Measurements from ENCODE around the gene DCDC2B. TPM values are rescaled to one million over a fixed set of nuclear protein-coding genes. Genes with fewer than 3 reads are reported as not detected.

DCDC2B gene
- total and polyA plus RNA-seq, 2 experiments from 2014 or later: 0.21 TPM; not detected in 1

GRCh38 chr1:32221980-32222755, 13.3 kb downstream of the DCDC2B start, which contains the start of the genes EIF3I and TMEM234:
Gene EIF3I, plus strand, starts transcription at chr1:32222407. Its CDS starts 35 bp downstream, at chr1:32222442.
Gene TMEM234, minus strand, starts transcription at chr1:32222353. Its CDS starts 31 bp downstream, at chr1:32222322.
- H3K4me1 ChIP-seq (ENCODE audit: insufficient read depth): peaks cover 10% of the 10 kb centered on the region
- peaks cover 40% of the 10 kb centered on the region for H3K36me3 Mint-ChIP-seq (ENCODE audit: low read depth)
- H3K27ac Mint-ChIP-seq: peak within 1 kb of the TSS; percentile 98
- peaks cover 17% of the 10 kb centered on the region for H3K4me1 Mint-ChIP-seq
- H4K20me1 ChIP-seq (replicated peaks; ENCODE audit: insufficient read depth): peaks cover 8% of the 10 kb centered on the region; the same call in 1 of the 2 replicates
- peaks cover 30% of the 10 kb centered on the region for H3K36me3 ChIP-seq (ENCODE audit: insufficient read depth)
- DNase-seq (ENCODE audit: low spot score): peak; percentile 99
- peaks cover 15% of the 10 kb centered on the region for H3F3A ChIP-seq (replicated peaks; ENCODE audit: low read depth)
- H3K27me3 ChIP-seq (ENCODE audit: insufficient read depth): no peaks in the 10 kb centered on the region
- no peaks in the 10 kb centered on the region for H3K9me2 ChIP-seq (ENCODE audit: insufficient read depth)
- peaks cover 30% of the 10 kb centered on the region for H3K79me2 ChIP-seq (replicated peaks; ENCODE audit: insufficient read depth)
- ATAC-seq: peak; percentile 89
- peak within 1 kb of the TSS; percentile 93 for H3K4me3 ChIP-seq
- peak within 1 kb of the TSS; percentile 80 for H2AFZ ChIP-seq
- peak within 1 kb of the TSS; percentile 99 for H3K4me2 ChIP-seq
- no peaks in the 10 kb centered on the region for H3K9me3 Mint-ChIP-seq
- H3K27me3 Mint-ChIP-seq (ENCODE audit: insufficient read depth, low read depth, poor library complexity): peaks cover 7% of the 10 kb centered on the region
- peak within 1 kb of the TSS; percentile 79 for H3K27ac ChIP-seq (ENCODE audit: low read depth)
- H3K4me3 Mint-ChIP-seq: peak within 1 kb of the TSS; percentile 99
- TF ChIP-seq ZNF331 (CRISPR knock-in tag; IDR thresholded peaks at IDR 0.05; ENCODE audit: low read depth) (no peak), ZNF114 (CRISPR knock-in tag; IDR thresholded peaks at IDR 0.05) (no peak), EZH2 (IDR thresholded peaks at IDR 0.05; ENCODE audit: low read depth, unreplicated experiment) (no peak), JUNB (IDR thresholded peaks at IDR 0.05; ENCODE audit: unreplicated experiment) (no peak), STAT1 (IDR thresholded peaks at IDR 0.05; ENCODE audit: unreplicated experiment) (no peak), CREB1 (CRISPR knock-in tag; IDR thresholded peaks at IDR 0.05; ENCODE audit: low read depth) (peak; percentile 88), NANOG (IDR thresholded peaks at IDR 0.05; ENCODE audit: borderline replicate concordance) (no peak), ETS1 (IDR thresholded peaks at IDR 0.05) (peak; percentile 80), ZNF462 (CRISPR knock-in tag; IDR thresholded peaks at IDR 0.05) (no peak), POLR2AphosphoS5 (IDR thresholded peaks at IDR 0.05; ENCODE audit: low read depth) (peak; percentile 92), CTCF (conservative IDR thresholded peaks at IDR 0.05; ENCODE audit: low read depth in 2 of 2) (no peak), REST (IDR thresholded peaks at IDR 0.05; ENCODE audit: unreplicated experiment) (no peak), EZH2phosphoT487 (IDR thresholded peaks at IDR 0.05; ENCODE audit: unreplicated experiment) (no peak)

Measured in GM23338 (cell line).